CD4-positive, alpha-beta T cell treated with Interleukin-15 for 1 hour (primary cell): ENCODE measurements around the gene MISFA.
"Not testable (repeated sequence)": the region's sequence is repeated elsewhere in the genome, so short reads cannot be mapped to it uniquely, and the experiment has no call there.

Source experiments
- DNase-seq: peaks from one replicate; pipeline ENCODE4 v3.0.0-alpha.2; 2020

Gene MISFA

GRCh38 chr11:18599739-18600230 is at the start of gene MISFA:
Gene MISFA (plus strand): TSS chr11:18599789. CDS start chr11:18599929, 140 bp downstream.
- no peak for DNase-seq

DNA sequence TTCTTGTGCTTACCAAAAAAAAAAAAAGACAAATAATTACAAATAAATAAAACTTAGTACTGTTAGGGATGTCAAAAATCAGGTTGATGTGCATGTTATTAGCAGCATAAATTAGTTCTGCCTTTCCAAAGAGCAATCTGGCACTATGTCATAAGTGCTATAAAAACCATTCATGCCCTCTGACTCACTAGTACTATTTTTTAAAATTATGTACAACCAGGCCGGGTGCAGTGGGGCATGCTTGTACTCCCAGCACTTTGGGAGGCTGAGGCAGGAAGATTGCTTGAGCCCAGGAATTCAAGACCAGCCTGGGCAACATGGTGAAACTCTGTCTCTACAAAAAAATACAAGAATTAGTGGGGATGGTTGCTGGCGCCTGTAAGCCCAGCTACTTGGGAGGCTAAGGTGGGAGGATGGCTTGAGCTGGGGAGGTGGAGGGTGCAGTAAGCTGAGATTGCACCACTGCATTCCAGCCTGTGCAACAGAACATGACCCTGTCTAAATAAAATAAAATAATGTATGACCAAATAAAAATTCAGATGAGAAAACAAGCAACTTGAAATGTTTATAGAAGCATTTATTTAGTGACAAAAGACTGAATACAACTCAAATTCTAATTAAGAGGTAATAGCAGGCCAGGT is 36.4 kb upstream of the MISFA start:
- no peak for DNase-seq

- no peak for DNase-seq
Observed at GRCh38 chr11:18564149-18564548, 35.4 kb upstream of the MISFA start.

- DNase-seq: no peak
Observed at GRCh38 chr11:18566406-18566805, 33.2 kb upstream of the MISFA start.

DNA sequence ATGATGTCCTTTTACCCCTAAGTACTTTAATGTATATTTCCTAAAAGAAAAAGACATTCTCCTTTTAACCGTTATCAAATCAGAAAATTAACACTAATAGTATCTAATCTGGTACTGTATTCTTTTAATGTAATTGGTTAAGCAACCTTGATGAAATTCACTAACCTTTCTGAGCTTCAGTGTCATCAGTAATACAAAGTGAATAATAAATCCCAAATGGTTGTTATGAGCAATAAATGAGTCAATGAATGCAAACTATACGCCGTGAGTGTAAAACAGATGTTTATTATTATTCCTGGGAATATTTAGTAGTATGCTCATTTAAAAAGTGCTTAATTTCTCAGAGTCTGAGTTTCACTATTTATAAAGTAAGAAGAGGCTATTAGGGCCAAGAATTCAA is 32.5 kb upstream of the MISFA start:
- DNase-seq: no peak

- no peak for DNase-seq
Observed at GRCh38 chr11:18575361-18575760, 24.2 kb upstream of the MISFA start.

DNA sequence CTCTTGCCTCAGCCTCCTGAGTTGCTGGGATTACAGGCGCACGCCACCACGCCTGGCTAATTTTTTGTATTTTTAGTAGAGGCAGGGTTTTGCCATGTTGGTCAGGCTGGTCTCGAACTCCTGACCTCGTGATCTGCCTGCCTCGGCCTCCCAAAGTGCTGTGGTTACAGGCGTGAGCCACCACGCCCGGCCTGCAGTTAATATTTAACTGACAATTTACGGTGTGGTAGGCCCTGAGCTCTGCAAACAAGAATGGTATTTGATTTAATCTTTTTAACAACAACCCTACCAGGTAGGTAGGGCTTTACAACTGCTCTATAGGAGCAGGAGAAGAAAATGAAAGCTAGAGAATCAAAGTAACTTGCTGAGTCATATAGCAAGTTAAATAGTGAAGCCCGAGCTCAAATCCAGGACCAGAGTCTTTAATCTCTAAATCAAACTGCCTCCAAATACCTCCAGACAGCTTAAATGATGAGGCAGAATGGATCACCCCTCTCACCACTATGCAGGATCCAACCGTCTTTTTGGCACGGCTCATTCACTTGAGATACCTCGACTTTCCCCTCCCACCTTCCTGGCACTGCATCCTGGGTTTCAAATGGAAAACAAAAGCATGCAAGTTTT is 20.5 kb upstream of the MISFA start:
- DNase-seq: no peak

DNA sequence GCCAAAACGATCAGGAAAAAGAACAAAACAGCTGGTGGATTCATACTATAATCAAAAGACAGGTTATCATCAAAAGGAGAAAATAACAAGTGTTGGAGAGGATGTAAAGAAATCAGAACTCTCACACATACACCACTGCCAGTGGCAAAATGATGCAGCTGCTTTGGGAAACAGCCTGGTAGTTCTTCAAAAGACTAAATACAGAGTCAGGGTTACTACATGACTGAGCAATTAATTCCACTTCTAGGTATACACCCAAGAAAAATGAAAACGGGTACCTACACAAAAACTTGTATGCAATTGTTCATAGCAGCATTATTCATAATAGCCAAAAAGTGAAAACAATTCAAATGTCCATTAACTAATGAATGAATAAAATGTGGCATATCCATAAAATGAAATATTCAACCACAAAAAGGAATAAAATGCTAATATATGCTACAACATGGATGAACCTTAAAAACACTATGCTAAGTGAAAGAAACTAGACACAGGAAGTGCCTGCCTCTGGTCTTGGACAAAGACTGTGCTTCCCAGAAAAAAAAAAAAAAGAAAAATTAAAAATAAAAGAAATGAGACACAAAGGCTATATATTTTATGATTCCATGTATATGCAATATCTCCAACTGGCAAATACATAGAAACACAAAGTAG is 19.3 kb upstream of the MISFA start:
- no peak for DNase-seq

GRCh38 chr11:18581825-18582224 is 17.8 kb upstream of the MISFA start:
- DNase-seq: no peak

GRCh38 chr11:18588297-18589252 is 11.0 kb upstream of the MISFA start, which contains the start of gene UEVLD:
Gene UEVLD (minus strand): TSS chr11:18588734. CDS start chr11:18588654, 80 bp downstream.
- peak; percentile 77 for DNase-seq

- DNase-seq: no peak
Observed at GRCh38 chr11:18590571-18590970, 9.0 kb upstream of the MISFA start.

- DNase-seq: not testable (repeated sequence)
Observed at GRCh38 chr11:18594088-18594487, 5.5 kb upstream of the MISFA start.

DNA sequence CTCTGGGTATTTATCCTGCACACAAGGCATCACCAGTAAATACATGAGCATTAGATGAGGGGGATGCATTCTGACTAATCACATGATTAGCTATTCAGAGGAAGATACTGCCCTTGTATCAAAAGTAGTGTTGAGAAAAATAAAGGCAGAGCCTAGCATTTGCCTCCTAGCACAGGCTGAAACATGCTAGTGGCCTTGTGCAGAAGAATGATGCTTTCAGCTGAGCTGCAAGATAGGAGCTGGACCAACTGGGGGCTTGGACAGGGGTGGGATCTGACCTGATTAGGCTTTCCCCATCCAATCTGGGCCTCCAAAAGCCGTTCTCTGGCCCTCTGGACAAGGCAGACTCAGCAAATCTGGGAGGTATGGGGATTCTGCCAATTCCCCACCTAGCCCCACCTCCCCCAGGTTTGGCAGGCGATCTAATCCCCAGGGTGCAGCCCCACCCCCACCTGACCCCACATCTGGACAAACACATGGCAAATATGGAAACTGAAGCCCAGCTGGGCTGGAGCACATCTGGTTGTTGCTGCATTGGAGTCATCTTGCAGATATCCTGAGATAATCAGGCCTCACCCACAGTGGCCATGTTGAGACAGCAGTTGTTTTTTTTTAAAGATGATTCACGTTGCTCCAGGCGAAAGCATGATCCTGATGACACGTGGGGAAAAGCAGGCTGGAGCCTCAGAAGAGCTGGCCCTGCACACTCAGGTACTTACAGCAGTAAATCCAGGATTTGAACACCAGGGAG is 4.4 kb upstream of the MISFA start:
- no peak for DNase-seq

GRCh38 chr11:18600915-18601569 is 1.5 kb downstream of the MISFA start:
- DNase-seq: no peak

DNA sequence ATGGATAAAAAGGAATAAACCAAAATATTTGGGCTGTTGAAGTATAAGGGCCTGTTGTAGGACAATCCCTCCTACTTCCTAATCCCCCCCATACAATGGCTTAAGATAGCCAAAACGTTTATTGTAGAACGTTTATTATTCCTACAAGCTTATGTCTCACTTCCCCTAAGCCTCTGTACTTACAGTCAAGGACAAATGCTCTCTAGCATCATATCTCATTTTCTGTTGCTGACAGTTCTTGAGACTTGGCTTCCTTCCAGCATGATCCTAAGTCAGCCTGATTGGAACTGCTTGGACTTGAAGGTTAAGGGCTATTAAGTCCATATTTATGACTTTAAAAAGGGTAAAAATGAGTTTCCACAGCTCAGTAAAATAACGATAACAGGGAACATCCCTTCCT is 8.8 kb downstream of the MISFA start:
- DNase-seq: no peak

DNA sequence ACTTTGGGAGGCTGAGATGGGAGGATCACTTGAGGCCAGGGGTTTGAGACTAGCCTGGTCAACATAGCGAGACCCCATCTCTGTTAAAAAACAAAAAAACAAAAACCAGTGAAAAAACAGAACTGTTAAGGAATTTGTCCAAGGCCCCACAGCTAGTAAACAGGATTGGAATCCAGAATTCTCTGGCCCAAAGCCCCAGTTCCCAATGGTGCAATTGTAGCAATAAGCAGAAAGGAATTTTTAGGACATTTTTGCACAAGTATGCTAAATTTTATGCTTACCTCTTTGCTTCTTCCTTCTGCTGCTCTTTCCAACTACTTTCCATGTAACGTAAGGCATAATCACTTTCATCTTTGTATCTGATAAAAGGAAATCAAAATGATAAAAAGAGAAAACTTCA is 11.6 kb downstream of the MISFA start:
- no peak for DNase-seq

DNA sequence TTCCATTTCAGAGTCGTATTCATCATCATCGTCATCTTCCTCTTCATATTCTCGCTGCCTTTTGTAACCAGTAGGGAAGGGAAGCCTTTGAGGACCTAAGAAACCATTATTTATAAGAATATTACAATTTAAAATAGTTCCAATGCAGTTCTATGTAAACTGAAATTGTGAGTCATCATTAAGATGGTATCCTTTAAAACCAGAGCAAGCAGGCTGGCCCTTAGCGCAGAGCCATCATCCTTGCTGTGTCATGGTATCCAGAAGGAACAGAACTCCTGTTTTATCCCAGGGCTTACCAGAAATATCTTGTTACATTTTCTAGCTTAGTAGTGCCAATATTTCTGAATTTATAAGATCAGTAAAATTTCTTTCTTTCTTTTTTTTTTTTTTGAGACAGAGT is 12.8 kb downstream of the MISFA start:
- DNase-seq: no peak

- DNase-seq: no peak
Observed at GRCh38 chr11:18614667-18615066, 15.1 kb downstream of the MISFA start.

GRCh38 chr11:18615628-18616392 is 16.2 kb downstream of the MISFA start:
- DNase-seq: no peak

DNA sequence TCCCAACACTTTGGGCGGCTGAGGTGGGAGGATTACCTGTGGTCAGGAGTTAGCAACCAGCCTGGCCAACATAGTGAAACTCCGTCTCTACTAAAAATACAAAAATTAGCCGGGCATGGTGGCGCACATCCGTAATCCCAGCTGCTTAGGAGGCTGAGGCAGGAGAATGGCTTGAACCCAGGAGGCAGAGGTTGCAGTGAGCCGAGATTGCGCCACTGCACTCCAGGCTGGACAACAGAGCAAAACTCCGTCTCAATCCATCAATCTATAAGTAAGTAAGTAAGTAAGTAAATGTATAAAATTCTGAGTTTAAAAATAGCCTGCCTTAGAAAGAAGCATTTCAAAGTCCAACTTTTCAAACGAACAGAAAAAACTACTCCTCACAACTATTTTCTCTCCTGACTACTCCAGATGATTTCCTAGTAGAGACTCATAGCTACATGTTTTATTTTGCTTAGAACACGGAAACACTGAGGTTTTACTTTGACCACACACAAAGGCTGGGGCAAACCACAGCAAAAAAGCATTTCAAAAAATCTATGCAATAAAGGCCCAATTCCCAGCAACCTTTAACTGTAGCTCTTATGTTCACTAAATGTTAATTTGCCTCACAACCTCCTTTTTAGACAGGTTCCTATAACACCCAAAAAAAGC is 18.2 kb downstream of the MISFA start:
- peak; percentile 36 for DNase-seq
